Subcutaneous adipose tissue (tissue), 4 donors: ENCODE measurements around the gene PRDM11. TPM values are rescaled to one million over a fixed set of nuclear protein-coding genes. Genes with fewer than 3 reads are reported as not detected.

Experiments used
- CTCF ChIP-seq: fragments of 450-650 bp; IDR thresholded peaks from one replicate; pipeline ENCODE4 v1.5.1; 2016; ENCODE audit warnings: low read depth, mild to moderate bottlenecking, control low read depth, antibody characterized with exemption, moderate library complexity
- total RNA-seq, 4 donors: library from RNA; depleted of rRNA; stranded (reverse); fragments of >200 nt; gene quantifications; one replicate each; pipeline ENCODE4 v1.1.0, GENCODE V29; 2016

PRDM11 gene
- total RNA-seq, 4 donors from 2014 or later, result 3.9 to 11.3 (median 6.4) TPM

GRCh38 chr11:45108070-45109064, 38.1 kb upstream of the PRDM11 start:
- no peak for TF ChIP-seq CTCF

GRCh38 chr11:45109400-45109799, 37.0 kb upstream of the PRDM11 start:
- no peak for TF ChIP-seq CTCF

GRCh38 chr11:45110562-45110961, 35.9 kb upstream of the PRDM11 start:
- no peak for TF ChIP-seq CTCF

GRCh38 chr11:45113807-45114206, 32.6 kb upstream of the PRDM11 start:
- TF ChIP-seq CTCF, result no peak

- TF ChIP-seq CTCF, result no peak
These were observed 12.6 kb upstream of the PRDM11 start for GRCh38 chr11:45133878-45134277.

- TF ChIP-seq CTCF, result no peak
These were observed 5.3 kb upstream of the PRDM11 start for GRCh38 chr11:45141171-45141570.

- no peak for TF ChIP-seq CTCF
These were observed 4.8 kb upstream of the PRDM11 start for GRCh38 chr11:45141631-45142030.
